ENCODE results near the gene AGXT.

AGXT gene

DNA sequence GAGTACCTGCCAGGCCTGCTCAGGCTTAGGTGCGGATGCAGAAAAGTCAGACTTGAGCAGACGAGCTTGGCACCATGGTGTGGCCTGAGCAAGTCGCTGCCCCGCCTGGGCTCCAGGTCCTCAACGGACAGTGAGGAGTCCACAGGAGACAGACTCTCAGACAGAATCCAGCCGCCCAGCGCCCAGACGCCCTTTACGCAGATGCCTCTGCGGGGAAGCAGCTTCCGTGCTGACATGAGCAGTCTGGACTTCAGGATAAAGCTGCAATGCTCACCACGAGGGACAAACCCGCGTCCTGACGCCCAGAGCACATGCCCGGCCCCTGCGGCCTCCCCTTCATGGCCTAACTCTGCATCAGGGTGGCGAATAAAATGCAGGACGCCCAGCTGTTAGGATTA is 30.8 kb downstream of the AGXT start:
- no peak for DNase-seq

DNA sequence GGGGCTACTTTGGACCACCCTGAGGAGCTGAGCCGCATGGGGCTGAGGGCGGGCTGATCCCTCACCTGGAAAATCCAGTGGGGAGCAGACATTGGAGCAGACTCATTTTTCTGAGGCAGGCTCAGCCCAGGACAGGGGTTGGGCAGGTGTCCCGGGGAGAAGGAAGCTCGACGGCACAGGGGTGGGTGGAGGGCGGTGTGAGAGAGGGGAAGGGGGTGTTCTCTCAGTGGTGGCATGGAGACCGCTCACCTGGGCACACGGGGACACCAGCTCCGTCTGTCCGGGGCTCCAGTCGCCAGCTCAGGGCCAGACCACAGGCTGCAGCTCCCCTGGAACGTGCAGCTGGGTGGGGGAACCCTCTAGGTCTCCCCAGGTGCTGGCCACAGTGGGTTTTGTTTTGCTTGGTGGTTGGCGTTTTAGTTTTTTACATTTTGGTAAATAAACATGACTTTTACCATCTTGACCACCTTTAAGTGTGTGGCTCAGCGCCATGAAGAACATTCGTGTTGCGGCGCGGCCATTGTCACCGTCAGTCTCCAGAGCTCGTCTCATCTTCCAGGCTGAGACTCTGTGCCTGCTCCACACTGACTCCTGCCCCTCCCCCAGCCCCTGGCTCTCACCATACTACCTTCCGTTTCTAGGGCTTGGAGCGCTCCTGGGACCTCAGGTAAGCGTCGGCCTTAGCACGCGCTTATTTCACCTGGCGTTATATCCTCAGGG is 31.7 kb downstream of the AGXT start:
- DNase-seq: no peak

DNA sequence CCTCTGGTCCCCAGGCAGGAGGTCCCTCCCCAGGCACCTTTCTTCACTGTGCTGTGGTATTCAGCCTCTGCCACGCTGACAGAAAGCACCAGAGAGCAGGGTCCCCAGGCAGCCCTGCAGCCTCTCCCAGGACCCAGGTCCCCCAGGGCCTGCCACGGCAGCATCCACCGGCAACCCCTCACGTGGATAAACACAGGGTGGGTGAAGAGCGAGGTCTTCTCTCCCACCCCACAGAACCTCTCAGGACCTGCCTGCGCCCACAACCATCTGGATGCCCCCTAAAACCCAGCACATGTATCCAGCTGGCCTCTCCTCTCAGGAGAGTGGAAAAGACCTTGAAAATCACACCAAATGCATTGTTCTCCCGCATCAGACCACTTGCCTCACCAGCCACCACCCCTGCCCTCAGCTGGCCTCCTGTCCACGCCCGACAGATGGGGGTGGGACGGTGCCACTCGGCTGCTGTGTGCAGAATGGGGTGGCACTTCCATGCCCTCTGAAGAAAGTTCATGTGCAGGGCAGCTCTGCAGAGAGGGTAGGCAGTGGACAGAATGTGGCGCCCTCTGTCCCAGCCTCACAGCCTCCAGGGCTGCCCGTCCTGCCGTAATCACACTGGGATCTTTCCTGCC is 33.5 kb downstream of the AGXT start:
- DNase-seq: no peak

DNA sequence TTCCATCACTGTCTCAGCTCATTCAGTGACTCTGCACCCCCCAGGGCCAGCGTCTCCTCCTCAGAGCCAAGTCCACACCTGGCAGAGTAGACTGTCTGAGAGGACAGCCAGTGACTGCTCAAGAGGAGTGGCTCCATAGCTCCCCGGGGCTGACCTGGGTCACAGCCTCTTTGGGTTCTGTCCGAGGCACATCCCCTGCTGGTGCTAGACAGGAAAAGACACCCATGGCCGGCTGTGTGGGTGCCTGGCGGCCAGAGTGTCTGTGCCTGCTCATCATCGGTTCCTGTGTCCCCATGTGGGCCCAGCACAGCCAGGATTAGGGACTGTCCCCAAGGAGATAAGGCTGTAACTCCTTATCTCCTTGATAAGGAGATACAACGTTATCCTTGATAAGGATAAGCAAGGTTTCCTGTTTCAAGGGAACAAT is 34.0 kb downstream of the AGXT start:
- no peak for DNase-seq

DNA sequence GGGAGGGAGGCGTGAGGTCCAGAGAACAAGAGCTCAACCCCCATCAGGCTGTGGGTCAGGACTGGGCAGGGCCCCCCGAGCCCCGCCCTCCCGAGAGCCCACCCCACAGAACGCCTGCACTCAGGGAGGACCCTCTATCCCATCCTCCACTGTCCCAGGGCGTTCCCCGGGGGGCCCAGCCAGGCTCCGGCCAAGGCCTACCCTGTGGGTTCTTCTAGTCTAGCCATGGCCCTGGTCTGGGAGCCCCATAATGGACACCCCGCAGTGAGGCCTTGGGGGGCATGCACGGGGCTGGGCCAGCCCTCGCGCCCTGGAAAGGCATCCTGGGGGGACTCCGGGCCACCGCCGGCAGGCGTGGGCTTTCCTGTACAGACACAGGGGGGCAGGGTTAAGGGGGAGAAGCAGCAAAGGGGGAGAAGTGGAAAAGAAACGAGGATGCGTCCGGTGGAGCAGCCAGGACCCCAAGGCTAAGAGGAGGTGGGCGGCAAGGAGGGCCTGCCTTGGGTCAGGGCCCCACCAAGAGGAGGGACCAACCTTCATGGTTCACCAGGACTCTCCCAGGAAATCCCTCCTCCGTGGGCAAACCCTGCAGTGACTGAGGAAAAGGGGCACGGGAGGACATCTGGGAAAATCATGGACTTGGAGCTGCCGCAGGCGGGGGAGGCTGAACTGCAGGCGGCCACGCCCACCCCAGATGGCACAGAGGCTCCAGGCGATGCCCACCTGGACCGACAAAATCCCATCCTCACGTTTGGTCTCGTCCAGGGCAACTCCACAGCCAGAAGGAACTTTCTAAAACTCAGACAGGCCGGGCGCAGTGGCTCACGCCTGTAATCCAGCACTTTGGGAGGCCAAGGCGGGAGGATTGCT is 34.8 kb downstream of the AGXT start:
- DNase-seq: no peak

DNA sequence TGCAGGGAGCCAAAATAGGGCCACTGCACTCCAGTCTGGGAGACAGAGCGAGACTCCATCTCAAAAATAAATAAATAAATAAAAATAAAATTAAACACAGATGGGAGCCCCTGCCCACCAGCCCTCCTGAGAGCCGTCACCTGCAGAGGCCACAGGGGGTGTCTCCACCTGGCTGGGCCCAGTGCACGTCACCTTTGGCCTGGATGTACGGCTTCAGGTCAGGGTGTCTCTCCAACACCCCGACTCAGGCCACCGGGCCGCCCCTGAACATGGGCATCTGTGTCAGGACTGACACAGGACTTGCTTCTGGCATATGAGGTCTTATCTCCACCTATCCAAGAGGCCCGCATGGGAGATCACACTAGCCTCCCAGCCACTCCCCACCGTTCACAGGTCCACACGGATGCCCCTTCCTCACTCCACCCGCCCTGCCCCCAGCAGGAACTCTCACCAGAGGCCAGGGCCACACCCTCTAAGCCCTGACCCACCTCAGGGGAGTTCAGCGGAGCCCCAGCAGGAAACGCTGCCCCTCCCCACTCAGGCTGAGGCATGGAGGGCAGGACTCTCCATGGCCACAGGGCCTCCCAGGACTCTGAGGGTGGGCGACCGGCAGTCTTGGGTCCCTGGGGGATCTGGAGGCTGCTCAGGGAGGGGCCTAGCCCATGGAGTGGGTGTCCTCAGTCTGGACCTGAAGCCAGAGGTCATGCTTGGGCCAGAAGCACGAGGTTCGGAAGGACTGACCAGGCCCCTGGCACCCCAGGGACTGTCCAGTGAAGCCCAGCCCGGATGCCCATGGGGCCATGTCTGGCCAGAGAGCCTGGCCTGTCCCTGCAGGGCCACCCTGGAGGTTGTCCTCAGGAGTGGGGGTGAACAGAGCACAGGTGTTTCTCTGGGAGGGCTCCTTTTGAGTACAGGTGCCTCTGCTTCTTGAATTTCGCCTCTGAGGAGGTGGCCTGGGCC is 35.9 kb downstream of the AGXT start:
- no peak for DNase-seq

DNA sequence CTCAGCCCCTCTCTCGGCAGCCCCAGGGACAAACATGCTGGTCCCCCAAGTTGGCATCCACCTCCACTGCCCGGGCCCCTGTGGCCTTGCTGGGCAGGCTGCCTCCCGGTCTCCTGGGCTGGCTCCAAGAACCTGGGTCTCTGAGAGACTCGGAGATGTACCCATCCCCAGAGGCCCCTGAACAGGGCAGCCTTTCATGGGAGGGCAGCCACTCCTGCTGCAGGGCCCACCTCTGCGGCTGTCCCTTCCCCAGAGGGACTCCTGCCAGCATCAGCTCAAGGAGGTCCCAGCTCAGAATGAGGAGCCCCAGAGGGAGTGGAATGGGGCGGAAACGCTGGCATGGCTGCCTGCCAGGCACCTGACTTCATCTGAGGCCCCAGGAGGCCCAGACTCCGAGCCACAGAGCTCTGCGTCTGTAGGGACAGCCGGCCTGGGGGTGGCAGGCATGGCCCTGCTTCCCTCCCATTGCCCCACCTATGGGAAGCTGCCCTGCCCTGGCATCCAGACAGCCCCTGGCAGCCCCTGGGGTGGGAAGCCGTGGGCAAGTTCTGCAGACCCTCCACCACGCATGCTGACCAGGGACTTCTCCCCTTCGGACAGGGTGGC is 36.7 kb downstream of the AGXT start:
- no peak for DNase-seq

DNA sequence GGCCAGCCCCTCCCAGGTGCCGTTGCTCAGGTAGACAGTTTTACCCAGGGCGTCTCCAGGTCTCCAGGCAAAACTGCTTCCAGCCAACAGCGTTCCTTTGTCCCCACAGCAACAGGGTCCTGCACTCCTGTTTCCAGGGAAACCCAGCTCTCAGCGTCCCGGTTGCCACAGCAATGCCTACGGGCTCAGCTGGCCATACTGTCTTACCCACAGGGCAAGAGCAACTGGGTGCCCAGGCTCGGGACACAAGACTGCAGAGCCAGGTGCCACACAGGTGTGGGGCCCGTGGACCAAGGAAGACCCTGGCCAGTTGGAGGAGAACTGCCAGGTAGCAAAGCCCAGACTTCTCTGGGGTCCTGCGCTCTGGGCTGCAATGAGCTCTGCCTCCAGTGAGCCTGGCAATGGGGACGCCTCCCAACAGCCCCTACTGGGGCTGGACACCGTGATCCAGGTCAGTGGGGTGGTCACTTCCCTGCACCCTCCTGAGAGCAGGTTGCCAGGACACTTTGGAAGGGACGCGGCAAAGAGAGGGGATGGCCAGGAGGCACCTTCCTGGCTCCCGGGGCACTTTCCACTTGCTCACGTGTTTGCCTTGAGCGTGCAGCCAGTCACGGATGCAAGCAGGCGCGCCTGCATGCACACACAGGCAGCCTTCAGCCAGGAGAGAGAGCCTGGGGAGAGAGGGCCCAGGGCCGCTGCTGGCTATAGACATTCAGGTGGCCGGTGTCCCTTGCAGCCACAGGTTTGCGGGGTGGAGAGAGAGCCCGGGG is 37.7 kb downstream of the AGXT start, which contains the start of gene CROCC2:
TSS of gene CROCC2 (plus strand) at position 196 of the 770 bp plus-strand sequence. CDS start at position 374, 178 bp downstream.
- DNase-seq: no peak

DNA sequence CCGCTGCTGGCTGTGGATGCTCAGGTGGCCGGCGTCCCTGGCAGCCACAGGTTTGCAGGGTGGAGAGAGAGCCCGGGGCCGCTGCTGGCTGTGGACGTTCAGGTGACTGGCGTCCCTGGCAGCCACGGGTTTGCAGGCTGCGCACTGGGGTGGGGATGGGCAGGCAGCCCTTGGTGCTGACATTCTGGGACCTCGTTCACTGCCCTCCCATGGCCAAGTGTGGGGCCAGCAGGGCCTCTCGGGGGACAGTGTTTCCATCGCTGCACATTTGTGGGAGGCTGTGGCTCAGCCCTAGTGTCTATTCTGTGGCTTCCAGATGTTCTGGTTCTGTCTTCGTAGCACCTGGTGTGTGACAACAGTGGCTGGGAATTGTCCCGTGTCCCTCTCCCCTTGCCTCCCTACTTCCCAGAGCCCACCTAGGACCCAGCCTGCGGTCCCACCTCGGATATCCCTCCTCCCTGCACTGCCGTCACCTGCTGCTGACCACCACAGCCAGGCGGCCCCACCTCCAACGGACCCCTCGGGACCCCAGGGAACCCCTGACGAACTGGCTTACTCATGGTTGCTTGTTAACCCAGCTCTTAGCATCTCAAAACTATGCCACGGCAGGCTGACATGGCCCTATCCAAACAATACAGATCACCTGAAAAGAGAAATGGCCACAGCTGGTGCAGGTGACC is 38.4 kb downstream of the AGXT start:
- DNase-seq: no peak

DNA sequence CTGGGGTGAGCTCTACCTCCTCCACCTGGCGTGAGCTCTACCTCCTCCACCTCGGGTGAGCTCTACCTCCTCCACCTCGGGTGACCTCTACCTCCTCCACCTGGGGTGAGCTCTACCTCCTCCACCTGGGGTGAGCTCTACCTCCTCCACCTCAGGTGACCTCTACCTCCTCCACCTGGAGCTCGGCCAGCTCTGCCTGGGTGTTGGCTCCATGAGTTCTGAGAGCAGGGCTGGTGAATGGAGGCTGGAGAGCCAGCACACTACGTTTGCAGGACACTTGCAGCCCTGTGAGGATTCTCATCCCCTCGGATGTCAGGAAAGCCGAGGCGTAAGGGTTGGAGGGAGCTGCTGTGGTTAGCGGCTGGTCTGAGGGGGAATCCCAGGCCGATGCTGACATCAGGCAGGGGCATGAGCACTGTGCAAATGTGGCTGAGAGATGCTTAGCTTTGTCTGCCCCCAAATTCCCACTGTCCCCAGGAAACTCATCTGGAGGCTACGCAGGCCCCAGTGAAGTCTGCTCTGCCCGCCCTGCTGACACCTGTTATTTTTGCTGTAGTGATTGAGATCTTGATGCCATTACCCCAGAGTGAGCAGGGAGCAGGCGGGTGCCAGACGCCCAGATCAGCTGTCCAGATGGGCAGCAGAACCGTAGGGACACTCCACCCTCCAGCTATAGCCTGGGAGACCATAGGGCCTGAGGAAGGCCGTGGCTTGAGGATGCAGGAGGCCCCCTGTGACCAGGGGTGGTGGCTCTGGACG is 40.8 kb downstream of the AGXT start:
- DNase-seq: no peak

DNA sequence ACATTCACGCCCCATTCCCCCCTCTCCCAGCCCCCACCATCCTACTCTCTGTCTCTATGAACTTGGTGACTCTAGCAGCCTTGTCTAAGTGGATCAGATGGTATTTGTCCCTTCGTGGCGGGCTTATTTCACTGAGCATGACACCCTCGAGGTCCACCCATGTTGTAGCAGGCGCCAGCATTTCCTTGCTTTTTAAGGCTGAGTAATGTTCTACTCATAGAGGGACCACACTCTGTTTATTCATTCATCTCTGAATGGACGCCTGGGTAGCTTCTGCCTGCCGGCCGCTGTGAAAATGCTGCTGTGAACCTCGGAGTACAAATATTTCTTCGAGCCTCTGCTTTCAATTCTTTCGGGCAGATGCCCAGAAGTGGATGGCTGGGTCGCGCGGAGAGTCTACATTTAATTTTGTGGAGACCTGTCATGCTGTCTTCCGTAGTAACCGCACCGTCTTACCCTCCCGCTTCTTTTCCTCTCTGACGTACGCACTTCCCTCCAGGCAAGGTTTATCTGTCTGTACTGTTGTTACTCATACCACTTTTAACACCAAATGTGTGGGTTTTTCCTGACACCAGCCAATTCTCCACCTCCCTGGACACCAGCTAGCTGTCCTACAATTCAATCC is 43.1 kb downstream of the AGXT start:
- no peak for DNase-seq

DNA sequence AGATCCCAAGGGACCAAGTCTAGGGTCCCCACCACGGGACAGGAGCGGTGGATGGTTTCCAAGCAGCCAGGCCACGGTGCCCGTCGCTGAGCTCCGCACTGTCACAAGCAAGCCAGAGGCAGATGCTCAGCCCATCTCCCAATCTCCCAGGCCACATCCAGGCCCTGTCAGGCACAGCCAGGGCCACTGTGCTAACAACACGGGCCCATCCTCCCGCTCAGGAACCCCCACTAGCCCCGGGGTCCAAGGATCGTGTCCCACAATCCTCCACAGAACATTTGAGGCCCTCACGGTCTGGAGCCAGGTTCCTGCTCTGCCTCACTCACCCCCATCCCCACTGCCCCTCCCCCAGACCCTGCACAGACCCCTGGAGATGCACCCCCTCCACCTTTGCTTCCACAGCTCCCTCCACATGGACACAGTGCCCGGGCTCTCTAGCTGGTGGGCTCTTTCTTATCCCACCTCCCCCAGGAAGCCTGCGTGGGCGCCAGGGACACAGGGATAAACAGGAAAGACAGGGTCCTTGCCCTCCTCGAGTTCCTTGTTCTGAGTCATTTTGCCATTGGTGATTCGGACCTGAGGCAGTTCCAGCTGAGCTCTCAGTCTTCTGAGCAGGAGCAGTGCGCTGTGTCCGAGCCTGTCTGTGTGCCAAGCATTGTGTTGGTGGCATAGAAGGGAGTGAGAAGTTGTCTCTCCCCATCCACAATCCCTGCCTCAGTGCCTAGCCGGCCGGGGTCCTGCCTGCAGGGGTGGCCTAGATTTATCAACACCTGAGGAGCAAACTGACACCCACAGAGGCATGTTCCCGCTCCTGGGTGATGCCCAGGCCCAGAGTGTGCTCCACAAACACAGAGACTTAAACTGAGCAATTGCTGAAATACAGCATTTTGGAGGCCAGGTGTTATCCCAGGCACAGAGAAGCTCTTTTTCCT is 44.5 kb downstream of the AGXT start:
- DNase-seq: no peak

DNA sequence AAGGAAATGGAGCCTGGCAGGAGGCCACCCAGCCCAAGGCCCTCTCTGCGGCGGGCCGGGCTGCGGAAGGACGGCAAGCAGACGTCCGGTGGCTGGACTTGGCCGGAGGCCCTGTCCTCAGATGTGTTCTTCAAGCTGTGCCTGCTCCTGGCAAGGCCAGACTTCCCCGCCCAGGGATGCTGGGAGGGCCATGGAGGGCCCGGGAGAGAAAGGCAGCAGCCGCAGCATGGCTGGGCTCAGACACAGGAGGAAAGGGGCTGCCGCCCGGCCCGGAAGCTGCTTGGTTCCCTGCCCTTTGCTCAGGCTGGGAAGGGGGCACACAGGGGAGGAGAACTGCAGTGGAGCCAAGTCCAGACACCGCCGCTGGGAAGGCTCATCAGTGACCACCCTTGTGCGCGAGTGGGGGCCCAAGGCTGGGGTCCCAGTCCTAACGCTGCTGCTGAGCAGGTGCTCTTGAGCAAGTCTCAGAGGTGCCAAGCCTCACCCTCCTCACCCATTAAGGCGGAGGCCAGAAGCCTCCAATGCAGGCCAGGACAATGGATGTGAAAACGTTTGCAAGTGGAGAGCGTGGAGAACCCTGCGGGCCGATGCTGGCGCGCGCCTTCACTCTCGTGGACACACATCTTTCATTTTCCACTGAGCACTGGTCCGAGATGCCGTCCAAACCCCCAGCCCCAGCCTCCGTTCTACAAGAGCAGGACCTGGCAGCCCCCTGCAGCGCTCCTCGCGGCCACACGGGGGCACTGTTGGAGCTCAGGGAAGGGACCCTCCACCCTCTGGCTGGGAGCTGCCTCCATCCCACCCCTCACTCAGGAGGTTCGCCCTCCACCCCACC is 45.4 kb downstream of the AGXT start:
- peak; percentile 42 to 56 for DNase-seq

DNA sequence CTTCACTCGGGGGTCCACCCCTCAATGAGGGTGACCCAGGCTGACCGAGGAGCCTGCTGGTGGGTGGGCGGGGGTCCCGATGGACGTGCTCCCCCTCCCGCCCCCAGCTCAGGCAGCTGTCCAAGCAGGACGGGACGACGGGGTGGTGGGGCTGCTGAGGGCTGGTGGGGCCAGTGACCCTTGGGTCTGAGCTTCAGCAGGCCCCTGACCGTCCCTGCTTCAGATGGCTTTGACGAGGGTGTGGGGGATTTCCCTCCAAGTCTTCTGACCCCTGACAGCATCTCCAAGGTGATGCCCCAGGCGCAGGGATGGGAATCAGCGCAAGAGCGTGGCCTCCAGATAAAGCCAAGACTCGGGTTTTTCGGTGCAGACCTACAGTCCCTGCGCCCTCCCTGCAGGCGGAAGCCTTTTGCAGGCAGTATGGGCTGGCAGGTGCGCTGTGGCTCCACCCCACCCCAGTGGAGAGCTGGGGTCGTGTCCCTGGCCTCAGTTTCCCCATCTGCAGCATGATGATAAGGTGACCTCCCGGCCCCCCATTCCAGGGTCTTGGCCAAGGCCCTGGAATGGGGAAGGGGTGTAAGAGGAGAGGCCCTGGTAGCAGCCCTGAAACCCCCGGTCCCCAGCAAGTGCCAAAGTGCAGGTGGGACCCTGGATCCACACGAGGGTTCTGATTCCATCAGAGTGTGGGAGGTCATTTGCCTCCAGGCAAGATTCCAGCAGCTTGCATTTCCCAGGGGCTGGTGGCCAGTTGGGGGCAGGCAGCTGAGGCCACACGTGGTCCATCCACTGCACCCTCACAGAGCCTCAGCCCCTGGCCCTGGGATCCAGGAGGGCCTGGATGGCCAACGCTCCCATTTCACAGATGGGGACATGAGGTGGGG is 46.3 kb downstream of the AGXT start:
- DNase-seq: no peak

DNA sequence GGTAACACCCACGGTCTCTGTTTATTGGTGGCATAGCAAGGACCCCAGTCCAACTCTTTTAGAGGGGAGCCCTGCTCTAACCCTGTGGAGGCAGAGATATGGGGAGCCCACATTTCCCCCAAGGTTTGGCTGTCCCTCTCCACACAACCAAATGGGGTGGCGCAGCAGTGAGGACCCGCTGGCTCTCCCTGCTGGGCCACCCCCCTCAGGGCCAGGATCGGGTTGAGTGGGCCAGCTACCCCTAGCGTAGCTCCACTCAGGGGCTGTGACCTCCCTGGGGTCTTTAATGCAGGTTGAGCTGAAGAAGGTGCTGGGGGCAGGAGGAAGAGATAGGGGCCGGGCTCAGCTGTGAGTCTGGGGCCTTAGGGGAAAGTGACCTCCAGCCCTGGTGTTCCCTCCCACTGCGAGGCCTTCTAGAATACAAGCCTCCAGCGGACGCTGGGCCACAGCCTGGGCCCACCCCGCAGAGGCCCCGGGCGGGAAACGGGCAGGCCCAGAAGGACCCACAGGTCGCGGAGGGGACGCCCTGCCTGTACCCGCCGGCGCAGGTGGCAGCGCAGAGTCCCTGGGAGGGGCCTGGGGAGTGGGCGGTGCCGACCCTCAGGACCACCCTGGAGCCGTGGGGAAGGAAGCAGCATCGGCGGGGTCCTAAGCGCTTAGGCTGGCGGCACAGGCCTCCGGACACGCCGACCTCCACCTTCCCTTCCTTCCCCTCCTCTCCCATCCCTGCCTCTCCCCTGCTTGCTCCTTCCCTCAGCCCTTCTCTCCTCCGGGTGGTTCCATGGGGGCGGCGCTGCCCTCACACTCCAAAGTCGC is 47.1 kb downstream of the AGXT start:
- DNase-seq: no peak
